Right cardiac atrium (tissue), 5 donors: ENCODE results near the gene MLYCD. TPM values are rescaled to one million over a fixed set of nuclear protein-coding genes. Genes with fewer than 3 reads are reported as not detected.
A peak's percentile ranks its signal among the peaks of the same experiment; 100 is the strongest.

Source experiments
- ATAC-seq, 2 donors: fragments of 200-7000 bp; cut with Tn5 transposase; one replicate each; pipeline versions ENCODE4 v1.8.0 to v1.9.1; 2020; ENCODE audit warnings: moderate library complexity in 2 of 2, mild to moderate bottlenecking in 1 of 2
- DNase-seq, 3 donors: peaks; one replicate each; pipeline ENCODE4 v3.0.0-alpha.2; 2020
- H3K27ac ChIP-seq: one replicate; pipeline ENCODE4 v1.5.1; 2013; ENCODE audit warnings: mild to moderate bottlenecking, low read length, control low read depth, moderate library complexity
- H3K27me3 ChIP-seq: one replicate; pipeline ENCODE4 v1.6.1; 2013; ENCODE audit not compliant: control insufficient read depth, insufficient read depth
- H3K4me1 ChIP-seq: one replicate; pipeline ENCODE4 v1.6.1; 2013; ENCODE audit warnings: low read length; ENCODE audit not compliant: control insufficient read depth, insufficient read depth
- H3K4me3 ChIP-seq: one replicate; pipeline ENCODE4 v1.5.1; 2013; ENCODE audit warnings: low read length, control low read depth
- H3K9me3 ChIP-seq: one replicate; pipeline ENCODE4 v1.6.1; 2013; ENCODE audit warnings: low read length; ENCODE audit not compliant: control insufficient read depth
- WGBS: extraction: QIAGEN DNeasy Blood & Tissue Kit; methylation state at CpG from one replicate; pipeline ENCODE4 v1.1.7; 2013; 5-methylcytosine and 5-hydroxymethylcytosine counted together
- intact Hi-C, 4 donors: fragments of 100-400 bp; cut with DNase I; formaldehyde crosslinking; loops; one replicate each; pipeline versions ENCODE4 v1.11.0 to v1.14.0; 2022 to 2023
- polyA plus RNA-seq: library from polyadenylated mRNA; stranded (reverse); fragments of 200-250 nt; gene quantifications from one replicate; pipeline ENCODE4 v1.2.3, GENCODE V29; 2013
- total RNA-seq, 4 donors: library from RNA; stranded (reverse); fragmentation: NEBNext Ultra II Directional; extraction: Animal tissue kit (Norgen Biotek cat#: 25700); gene quantifications; one replicate each; pipeline ENCODE4 v1.2.1, GENCODE V29; 2021
- donor health status: healthy with polysubstance abuse.
- donor health status: DM: no; HTN: yes; CAD: no.
- donor health status: DM: no; HTN: no; CAD: no.
- donor health status: DM: no; HTN: yes; CAD: no; lungs with severe emphysema.
- donor health status: DM: yes; HTN: yes; CAD: no.

MLYCD gene
- total and polyA plus RNA-seq, 5 donors = 24.1 to 34.5 (median 27.4) TPM

GRCh38 chr16:83958137-83958845, 59.4 kb downstream of the MLYCD start:
- no peak for ATAC-seq

DNA sequence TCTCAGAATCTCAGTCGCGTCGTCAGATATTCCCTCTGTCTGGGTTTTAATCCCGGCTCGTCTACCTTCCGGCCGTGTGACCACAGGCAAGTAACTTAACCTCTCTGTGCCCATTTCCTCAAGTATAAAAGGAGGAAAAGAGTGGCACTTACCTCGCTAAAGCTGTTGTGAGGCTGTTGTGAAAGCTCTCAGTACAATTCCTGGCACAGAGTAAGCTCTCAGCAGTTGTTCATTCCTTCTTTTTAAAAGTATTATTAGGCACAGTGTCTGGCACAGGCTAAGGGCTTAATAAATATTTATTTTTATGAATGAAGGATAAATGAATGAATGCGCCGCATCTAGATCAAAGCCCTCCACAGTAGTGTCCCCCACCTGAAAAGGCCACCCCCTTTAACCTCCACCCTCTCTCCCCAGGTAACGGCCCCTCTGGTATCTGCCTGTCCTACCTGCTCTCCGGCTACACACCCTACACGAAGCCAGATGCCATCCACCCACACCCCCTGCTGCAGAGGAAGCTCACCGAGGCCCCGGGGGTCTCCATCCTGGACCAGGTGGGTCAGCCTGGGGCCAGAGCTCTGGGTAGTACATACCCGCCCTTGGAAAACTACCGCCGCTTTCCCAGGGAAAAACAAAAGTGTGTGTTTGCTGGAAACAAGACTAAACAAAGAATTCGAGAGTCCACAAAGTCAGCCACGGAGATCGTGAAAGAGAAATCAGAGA, 60.1 kb downstream of the MLYCD start:
- Histone ChIP-seq H3K27ac (no peak overlapping the region), H3K4me1 (no peaks in the 10 kb centered on the region), H3K9me3 (no peaks in the 10 kb centered on the region), H3K27me3 (no peaks in the 10 kb centered on the region), H3K4me3 (no peak overlapping the region)
- 76% methylated on average over 21 of the region's 21 CpGs for WGBS
- no peak for ATAC-seq
- peak in 2 of 3 donors; percentile 41 to 50 for DNase-seq
- intact Hi-C loops = loop anchor here in 2 of 4 donors (5.0 to 10.0 kb wide), 5 partner anchors 103 to 523 kb away; partner anchors contain the start of gene TAF1C (in 1 of the 2)

More at GRCh38 chr16:83958137-83958845, 59.4 kb downstream of the MLYCD start:
- DNase-seq = peak in 2 of 3 donors; percentile 37 to 39
- WGBS = 69% methylated on average over 21 of the region's 21 CpGs
- Histone ChIP-seq H3K9me3 (no peaks in the 10 kb centered on the region), H3K27me3 (no peaks in the 10 kb centered on the region), H3K27ac (peak overlapping the region; percentile 21), H3K4me1 (peaks cover 4% of the 10 kb centered on the region), H3K4me3 (no peak overlapping the region)
- intact Hi-C loops = loop anchor here in 2 of 4 donors (5.0 to 10.0 kb wide), 5 partner anchors 104 to 524 kb away; partner anchors contain the start of gene TAF1C (in 1 of the 2)

DNA sequence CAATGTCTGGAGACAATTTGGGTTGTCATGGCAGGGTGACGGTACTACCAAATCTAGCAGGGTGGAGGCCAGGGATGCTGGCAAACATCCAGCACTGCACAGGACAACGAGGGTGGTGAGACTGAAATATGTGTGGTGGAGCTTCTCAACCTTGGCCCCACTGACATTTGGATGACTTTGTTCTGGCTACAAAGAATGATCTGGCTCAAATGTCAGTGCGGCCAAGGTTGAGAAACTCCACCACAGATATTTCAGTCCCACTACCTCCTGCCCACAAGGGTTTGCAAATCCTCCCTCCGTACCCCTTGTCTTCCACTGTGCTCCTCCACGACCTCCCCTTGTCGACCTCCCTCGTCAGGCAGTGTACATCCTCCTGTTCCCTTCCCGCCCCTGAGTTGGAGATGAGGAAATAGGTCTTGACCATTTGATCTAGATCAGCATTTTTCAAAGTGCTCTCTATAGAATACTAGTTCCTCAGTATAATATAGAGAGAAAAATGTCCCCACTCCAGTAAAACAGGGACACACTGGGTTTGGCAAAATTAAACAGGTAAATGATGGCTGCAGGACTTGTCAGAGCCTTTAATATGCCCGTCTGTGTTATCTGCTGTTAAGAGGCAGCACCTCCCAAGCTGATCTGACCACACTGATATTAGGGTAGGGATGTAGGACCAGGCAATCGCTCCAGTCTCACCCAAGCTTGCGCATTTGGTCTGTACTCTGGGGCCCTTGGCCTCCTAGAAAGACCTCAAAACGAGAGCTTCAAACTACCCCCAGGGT, 60.9 kb downstream of the MLYCD start:
- no peak overlapping the region for H3K27ac ChIP-seq
- ATAC-seq = no peak
- no peak overlapping the region for H3K4me3 ChIP-seq

GRCh38 chr16:83960521-83961249, 61.8 kb downstream of the MLYCD start:
- intact Hi-C loops = no loop called here
- peak in 2 of 3 donors; percentile 43 to 49 for DNase-seq

More for the DNA sequence above, 60.9 kb downstream of the MLYCD start:
- no peaks in the 10 kb centered on the region for H3K27me3 ChIP-seq
- DNase-seq = peak in 2 of 3 donors; percentile 36 to 64
- H3K9me3 ChIP-seq = no peaks in the 10 kb centered on the region
- no peaks in the 10 kb centered on the region for H3K4me1 ChIP-seq
- intact Hi-C loops = loop anchor here in 2 of 4 donors (5.0 to 10.0 kb wide), 5 partner anchors 102 to 522 kb away; partner anchors contain the start of gene TAF1C (in 1 of the 2)
- 78% methylated on average over 12 of the region's 12 CpGs for whole genome bisulfite sequencing

GRCh38 chr16:83961591-83961990, 62.7 kb downstream of the MLYCD start:
- intact Hi-C loops = no loop called here
- no peaks in the 10 kb centered on the region for H3K27me3 ChIP-seq
- WGBS = 89% methylated on average over 5 of the region's 5 CpGs
- no peak overlapping the region for H3K27ac ChIP-seq
- DNase-seq = peak in 2 of 3 donors; percentile 26 to 39
- ATAC-seq = no peak
- H3K4me3 ChIP-seq = no peak overlapping the region
- no peaks in the 10 kb centered on the region for H3K9me3 ChIP-seq
- no peaks in the 10 kb centered on the region for H3K4me1 ChIP-seq

More at GRCh38 chr16:83960521-83961249, 61.8 kb downstream of the MLYCD start:
- Histone ChIP-seq H3K27me3 (no peaks in the 10 kb centered on the region), H3K27ac (no peak overlapping the region), H3K4me1 (no peaks in the 10 kb centered on the region), H3K9me3 (no peaks in the 10 kb centered on the region), H3K4me3 (no peak overlapping the region)
- no peak for ATAC-seq
- 88% methylated on average over 29 of the region's 29 CpGs for WGBS

- no peak overlapping the region for H3K27ac ChIP-seq
- WGBS = 81% methylated on average over 22 of the region's 22 CpGs
- intact Hi-C loops = no loop called here
- no peaks in the 10 kb centered on the region for H3K9me3 ChIP-seq
- H3K27me3 ChIP-seq = no peaks in the 10 kb centered on the region
- H3K4me1 ChIP-seq = no peaks in the 10 kb centered on the region
- peak in 2 of 3 donors; percentile 25 to 37 for DNase-seq
- H3K4me3 ChIP-seq = no peak overlapping the region
- no peak for ATAC-seq
These were observed 64.6 kb downstream of the MLYCD start for GRCh38 chr16:83963277-83964119.

GRCh38 chr16:83964684-83965443, 65.9 kb downstream of the MLYCD start:
- 90% methylated on average over 26 of the region's 26 CpGs for WGBS
- intact Hi-C loops = loop anchor here in 3 of 4 donors (5.0 kb wide), 3 partner anchors 97 to 217 kb away; no protein-coding TSS in a partner anchor
- Histone ChIP-seq H3K4me3 (no peak overlapping the region), H3K4me1 (no peaks in the 10 kb centered on the region), H3K27ac (no peak overlapping the region), H3K27me3 (no peaks in the 10 kb centered on the region), H3K9me3 (no peaks in the 10 kb centered on the region)
- DNase-seq = peak in 2 of 3 donors; percentile 21 to 51
- ATAC-seq = no peak

DNA sequence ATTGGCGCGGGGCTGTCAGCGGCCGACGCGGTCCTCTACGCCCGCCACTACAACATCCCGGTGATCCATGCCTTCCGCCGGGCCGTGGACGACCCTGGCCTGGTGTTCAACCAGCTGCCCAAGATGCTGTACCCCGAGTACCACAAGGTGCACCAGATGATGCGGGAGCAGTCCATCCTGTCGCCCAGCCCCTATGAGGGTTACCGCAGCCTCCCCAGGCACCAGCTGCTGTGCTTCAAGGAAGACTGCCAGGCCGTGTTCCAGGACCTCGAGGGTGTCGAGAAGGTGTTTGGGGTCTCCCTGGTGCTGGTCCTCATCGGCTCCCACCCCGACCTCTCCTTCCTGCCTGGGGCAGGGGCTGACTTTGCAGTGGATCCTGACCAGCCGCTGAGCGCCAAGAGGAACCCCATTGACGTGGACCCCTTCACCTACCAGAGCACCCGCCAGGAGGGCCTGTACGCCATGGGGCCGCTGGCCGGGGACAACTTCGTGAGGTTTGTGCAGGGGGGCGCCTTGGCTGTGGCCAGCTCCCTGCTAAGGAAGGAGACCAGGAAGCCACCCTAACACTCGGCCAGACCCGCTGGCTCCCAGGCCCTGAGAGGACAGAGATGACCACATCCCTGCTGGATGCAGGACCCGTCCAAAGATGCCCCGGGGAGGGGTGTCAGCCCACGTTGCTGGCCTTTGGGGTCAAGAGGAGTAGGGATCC, 66.7 kb downstream of the MLYCD start:
- Histone ChIP-seq H3K4me3 (no peak overlapping the region), H3K27me3 (no peaks in the 10 kb centered on the region), H3K4me1 (no peaks in the 10 kb centered on the region), H3K27ac (no peak overlapping the region), H3K9me3 (no peaks in the 10 kb centered on the region)
- DNase-seq (peak in 2 of 3 donors; percentile 50 to 57), ATAC-seq (no peak)
- WGBS = 90% methylated on average over 36 of the region's 36 CpGs
- intact Hi-C loops = loop anchor here in 3 of 4 donors (5.0 kb wide), 3 partner anchors 97 to 217 kb away; no protein-coding TSS in a partner anchor
